A549 (cell line): ENCODE data around the gene TOR1B. TPM values are rescaled to one million over a fixed set of nuclear protein-coding genes. Genes with fewer than 3 reads are reported as not detected.

Experiments
- ATAC-seq, 2 experiments: fragments of 200-7000 bp in 1 of 2; fragments of >200 bp in 1 of 2; cut with Nextera tagmentation in 1 of 2; cut with Tn5 transposase in 1 of 2; 3 replicates each; pipeline versions ENCODE4 v1.8.0 to v1.9.1; 2018 to 2020; ENCODE audit warnings: mild to moderate bottlenecking in 1 of 2, moderate library complexity in 1 of 2
- CTCF ChIA-PET: fragments of 300-600 bp; sonication (Branson Sonifier 250); formaldehyde crosslinking; extraction: SDS; loops from one replicate; lab custom pipeline; 2021; ENCODE audit warnings: antibody characterized with exemption, inconsistent platforms; lab: Yijun Ruan, JAX
- POLR2A ChIA-PET: fragments of 350-600 bp; formaldehyde crosslinking; extraction: SDS; loops from one replicate; lab custom pipeline; 2021; ENCODE audit warnings: antibody characterized with exemption, inconsistent platforms; lab: Yijun Ruan, JAX
- DNase-seq, 2 experiments: peaks; one replicate each; pipeline versions ENCODE4 v3.0.0 to v3.0.0-alpha.2; 2011 to 2016; ENCODE audit warnings: low read depth in 1 of 2, low spot score in 1 of 2
- FAIRE-seq: peaks from 2 replicates; lab custom pipeline; 2011; peaks lifted over from hg19 to GRCh38; lab: Jason Lieb, UNC
- H3K27ac ChIP-seq, 2 experiments: fragments of >200 bp; sonication (Bioruptor Twin); formaldehyde crosslinking; 3 replicates each; pipeline ENCODE4 v1.5.1; 2016 to 2017
- H3K4me1 ChIP-seq: fragments of >200 bp; sonication (Bioruptor Twin); formaldehyde crosslinking; 3 replicates; pipeline ENCODE4 v1.6.1; 2016
- H3K4me2 ChIP-seq: fragments of >200 bp; sonication (Bioruptor Twin); formaldehyde crosslinking; 3 replicates; pipeline ENCODE4 v1.6.1; 2016
- H3K4me3 ChIP-seq: fragments of >200 bp; sonication (Bioruptor Twin); formaldehyde crosslinking; 3 replicates; pipeline ENCODE4 v1.5.1; 2016
- H3K9me3 ChIP-seq: fragments of >200 bp; sonication (Bioruptor Twin); formaldehyde crosslinking; 3 replicates; pipeline ENCODE4 v1.6.1; 2016
- CBX2 ChIP-seq: fragments of 200-600 bp; sonication (generic); IDR thresholded peaks from 2 replicates; pipeline ENCODE4 v1.6.1; 2016; ENCODE audit warnings: low read depth, mild to moderate bottlenecking, borderline replicate concordance
- CEBPB ChIP-seq, 2 experiments: fragments of >200 bp in 1 of 2; sonication (Bioruptor Twin) in 1 of 2; formaldehyde crosslinking in 1 of 2; IDR thresholded peaks; 2 replicates each; pipeline ENCODE4 v1.6.1; 2012 to 2016
- E2F6 ChIP-seq: IDR thresholded peaks from 2 replicates; pipeline ENCODE4 v1.6.1; 2012; ENCODE audit warnings: low read depth, borderline replicate concordance
- FOSB ChIP-seq: fragments of 250-450 bp; sonication (Bioruptor Pico); IDR thresholded peaks from 2 replicates; pipeline ENCODE4 v1.5.0; 2020; ENCODE audit warnings: mild to moderate bottlenecking, moderate library complexity
- HES2 ChIP-seq: fragments of >200 bp; sonication (Bioruptor Twin); formaldehyde crosslinking; IDR thresholded peaks from 2 replicates; pipeline ENCODE4 v1.6.1; 2016
- HOXB5 ChIP-seq: fragments of 250-450 bp; sonication (Bioruptor Pico); IDR thresholded peaks from 2 replicates; pipeline ENCODE4 v1.5.0; 2020; ENCODE audit warnings: mild to moderate bottlenecking, moderate library complexity
- JUN ChIP-seq, 2 experiments: fragments of >200 bp; sonication (Bioruptor Twin); formaldehyde crosslinking; IDR thresholded peaks; 2 replicates in 1 of 2; 3 replicates in 1 of 2; pipeline ENCODE4 v1.6.1; 2016 to 2017
- MAFK ChIP-seq: fragments of 450-650 bp; IDR thresholded peaks from 2 replicates; pipeline ENCODE4 v1.6.1; 2014; ENCODE audit not compliant: partially characterized antibody
- NFE2L2 ChIP-seq: fragments of 150-350 bp; conservative IDR thresholded peaks from 2 replicates; pipeline ENCODE4 v1.6.1; 2014; ENCODE audit warnings: low read length
- RCOR1 ChIP-seq: fragments of 150-350 bp; IDR thresholded peaks from 2 replicates; pipeline ENCODE4 v1.6.1; 2014; ENCODE audit warnings: antibody characterized with exemption, low read length, low read depth
- RNF2 ChIP-seq: fragments of 200-600 bp; sonication (generic); IDR thresholded peaks from 2 replicates; pipeline ENCODE4 v1.6.1; 2016; ENCODE audit warnings: low read depth, mild to moderate bottlenecking, antibody characterized with exemption, moderate library complexity, borderline replicate concordance
- SREBF2 ChIP-seq: fragments of 450-650 bp; IDR thresholded peaks from 2 replicates; pipeline ENCODE4 v1.6.1; 2014; ENCODE audit warnings: mild to moderate bottlenecking, moderate library complexity
- TP53 ChIP-seq: fragments of 250-450 bp; sonication (Bioruptor Pico); IDR thresholded peaks from 2 replicates; pipeline ENCODE4 v1.5.0; 2021; ENCODE audit warnings: mild to moderate bottlenecking, moderate library complexity
- USF2 ChIP-seq: fragments of 450-650 bp; IDR thresholded peaks from 2 replicates; pipeline ENCODE4 v1.6.1; 2014; ENCODE audit warnings: antibody characterized with exemption
- WGBS: methylation state at CpG from one replicate; pipeline ENCODE4 v1.1.6; 2017; ENCODE audit errors: missing lambda C conversion rate; 5-methylcytosine and 5-hydroxymethylcytosine counted together
- polyA plus RNA-seq, 4 experiments: library from polyadenylated mRNA; depleted of rRNA in 3 of 4; stranded (reverse); fragments of >200 nt; fragmentation: RNase III in 1 of 4; extraction: RNeasy Plus Mini Kit Qiagen cat#74134 plus additional on column Dnase treatment in 1 of 4; gene quantifications; 2 replicates in 3 of 4; 3 replicates in 1 of 4; pipeline ENCODE4 v1.2.3, GENCODE V29; 2011 to 2017
- TF ChIP-seq, protein P1 (sequence below): fragments of 200-600 bp; sonication (generic); IDR thresholded peaks from 2 replicates; pipeline ENCODE4 v1.6.1; 2016; ENCODE audit warnings: antibody characterized with exemption, mild to moderate bottlenecking, moderate library complexity
- TF ChIP-seq, protein P2 (sequence below): fragments of 250-450 bp; sonication (Bioruptor Pico); IDR thresholded peaks from 2 replicates; pipeline ENCODE4 v1.5.0; 2020; ENCODE audit warnings: low read depth, mild to moderate bottlenecking, moderate library complexity
- TF ChIP-seq, protein P3 (sequence below): fragments of >200 bp; sonication (Bioruptor Twin); formaldehyde crosslinking; IDR thresholded peaks from 3 replicates; pipeline ENCODE4 v1.6.1; 2016

Gene TOR1B
- polyA plus RNA-seq, 2 of the 4 experiments (the other 2 are of a cell fraction): 24.9 to 32.4 TPM

DNA sequence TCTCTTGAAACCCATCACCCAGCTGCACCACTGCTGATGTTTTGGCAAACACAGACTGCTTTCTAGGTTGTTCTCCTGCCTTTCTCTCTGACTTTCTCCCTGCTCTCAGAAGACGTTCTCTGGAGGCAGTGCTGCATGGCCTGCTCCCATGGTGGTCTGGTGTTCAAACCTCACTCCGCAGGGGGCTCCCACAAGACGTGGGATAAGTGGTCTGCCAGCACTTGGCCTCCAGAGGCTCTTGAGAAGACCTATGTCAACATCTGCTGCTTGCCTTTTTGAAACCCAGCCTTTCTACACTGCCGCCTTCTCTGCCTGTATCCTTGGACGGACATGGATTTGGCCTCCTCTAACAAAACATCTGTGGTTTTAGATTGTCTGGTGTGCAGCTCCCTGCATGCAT lies 48.8 kb downstream of the TOR1B start:
- no peak overlapping the region for H3K27ac ChIP-seq
- ChIA-PET CTCF (interaction anchor here (1.1 to 1.5 kb wide), 3 partner anchors 10 to 34 kb away, joined by 3 read pairs; no protein-coding TSS in a partner anchor), POLR2A (no interaction called here)
- H3K4me1 ChIP-seq: no peaks in the 10 kb centered on the region
- H3K9me3 ChIP-seq: no peaks in the 10 kb centered on the region
- FAIRE-seq: no peak
- no peak for DNase-seq
- no peak overlapping the region for H3K4me2 ChIP-seq
- TF ChIP-seq RCOR1 (no peak), JUN (IDR thresholded peaks at IDR 0.05) (no peak), FOSB (no peak), TP53 (CRISPR knock-in tag) (no peak)
- TF ChIP-seq, protein P1, sequence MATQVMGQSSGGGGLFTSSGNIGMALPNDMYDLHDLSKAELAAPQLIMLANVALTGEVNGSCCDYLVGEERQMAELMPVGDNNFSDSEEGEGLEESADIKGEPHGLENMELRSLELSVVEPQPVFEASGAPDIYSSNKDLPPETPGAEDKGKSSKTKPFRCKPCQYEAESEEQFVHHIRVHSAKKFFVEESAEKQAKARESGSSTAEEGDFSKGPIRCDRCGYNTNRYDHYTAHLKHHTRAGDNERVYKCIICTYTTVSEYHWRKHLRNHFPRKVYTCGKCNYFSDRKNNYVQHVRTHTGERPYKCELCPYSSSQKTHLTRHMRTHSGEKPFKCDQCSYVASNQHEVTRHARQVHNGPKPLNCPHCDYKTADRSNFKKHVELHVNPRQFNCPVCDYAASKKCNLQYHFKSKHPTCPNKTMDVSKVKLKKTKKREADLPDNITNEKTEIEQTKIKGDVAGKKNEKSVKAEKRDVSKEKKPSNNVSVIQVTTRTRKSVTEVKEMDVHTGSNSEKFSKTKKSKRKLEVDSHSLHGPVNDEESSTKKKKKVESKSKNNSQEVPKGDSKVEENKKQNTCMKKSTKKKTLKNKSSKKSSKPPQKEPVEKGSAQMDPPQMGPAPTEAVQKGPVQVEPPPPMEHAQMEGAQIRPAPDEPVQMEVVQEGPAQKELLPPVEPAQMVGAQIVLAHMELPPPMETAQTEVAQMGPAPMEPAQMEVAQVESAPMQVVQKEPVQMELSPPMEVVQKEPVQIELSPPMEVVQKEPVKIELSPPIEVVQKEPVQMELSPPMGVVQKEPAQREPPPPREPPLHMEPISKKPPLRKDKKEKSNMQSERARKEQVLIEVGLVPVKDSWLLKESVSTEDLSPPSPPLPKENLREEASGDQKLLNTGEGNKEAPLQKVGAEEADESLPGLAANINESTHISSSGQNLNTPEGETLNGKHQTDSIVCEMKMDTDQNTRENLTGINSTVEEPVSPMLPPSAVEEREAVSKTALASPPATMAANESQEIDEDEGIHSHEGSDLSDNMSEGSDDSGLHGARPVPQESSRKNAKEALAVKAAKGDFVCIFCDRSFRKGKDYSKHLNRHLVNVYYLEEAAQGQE: no peak
- no peak for ATAC-seq
- no peak overlapping the region for H3K4me3 ChIP-seq
- 55% methylated on average over 5 of the region's 5 CpGs for WGBS

DNA sequence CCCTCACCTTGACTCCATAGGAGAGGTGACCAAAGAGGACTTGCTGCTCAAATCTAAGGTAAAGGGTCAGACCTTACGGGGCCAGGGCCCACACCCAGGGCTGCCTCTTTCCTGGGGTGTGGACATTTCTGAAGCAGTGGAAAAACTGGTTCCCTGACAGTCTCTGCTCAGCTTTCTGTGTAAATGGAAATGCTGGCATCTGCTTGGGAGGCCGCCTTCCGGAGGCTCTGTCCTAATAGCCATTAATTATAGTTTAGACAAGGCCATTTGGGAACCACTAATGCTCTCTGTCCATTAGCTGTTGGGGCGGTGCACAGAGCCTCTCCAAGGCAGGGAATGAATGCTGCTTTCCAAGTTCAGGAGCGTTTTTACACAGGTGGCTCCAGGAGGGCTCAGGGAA lies 49.6 kb downstream of the TOR1B start:
- no peak for FAIRE-seq
- TF ChIP-seq, protein P2, sequence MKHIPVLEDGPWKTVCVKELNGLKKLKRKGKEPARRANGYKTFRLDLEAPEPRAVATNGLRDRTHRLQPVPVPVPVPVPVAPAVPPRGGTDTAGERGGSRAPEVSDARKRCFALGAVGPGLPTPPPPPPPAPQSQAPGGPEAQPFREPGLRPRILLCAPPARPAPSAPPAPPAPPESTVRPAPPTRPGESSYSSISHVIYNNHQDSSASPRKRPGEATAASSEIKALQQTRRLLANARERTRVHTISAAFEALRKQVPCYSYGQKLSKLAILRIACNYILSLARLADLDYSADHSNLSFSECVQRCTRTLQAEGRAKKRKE (CRISPR knock-in tag): no peak
- TF ChIP-seq SREBF2 (no peak), HES2 (no peak), E2F6 (no peak), RCOR1 (no peak), MAFK (no peak), USF2 (no peak), NFE2L2 (no peak), RNF2 (no peak), CBX2 (no peak), CEBPB (IDR thresholded peaks at IDR 0.05) (no peak), JUN (IDR thresholded peaks at IDR 0.05) (no peak), HOXB5 (CRISPR knock-in tag) (no peak), FOSB (no peak)
- TF ChIP-seq, protein P3, sequence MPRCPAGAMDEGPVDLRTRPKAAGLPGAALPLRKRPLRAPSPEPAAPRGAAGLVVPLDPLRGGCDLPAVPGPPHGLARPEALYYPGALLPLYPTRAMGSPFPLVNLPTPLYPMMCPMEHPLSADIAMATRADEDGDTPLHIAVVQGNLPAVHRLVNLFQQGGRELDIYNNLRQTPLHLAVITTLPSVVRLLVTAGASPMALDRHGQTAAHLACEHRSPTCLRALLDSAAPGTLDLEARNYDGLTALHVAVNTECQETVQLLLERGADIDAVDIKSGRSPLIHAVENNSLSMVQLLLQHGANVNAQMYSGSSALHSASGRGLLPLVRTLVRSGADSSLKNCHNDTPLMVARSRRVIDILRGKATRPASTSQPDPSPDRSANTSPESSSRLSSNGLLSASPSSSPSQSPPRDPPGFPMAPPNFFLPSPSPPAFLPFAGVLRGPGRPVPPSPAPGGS: no peak
- TF ChIP-seq, all 56 proteins: peak for 0
- no peak overlapping the region for H3K27ac ChIP-seq
- ChIA-PET CTCF (interaction anchor here (1.2 to 1.6 kb wide), 2 partner anchors 9 to 15 kb away, joined by 3 to 4 read pairs; no protein-coding TSS in a partner anchor), POLR2A (no interaction called here)
- ATAC-seq: no peak
- H3K4me3 ChIP-seq: no peak overlapping the region
- H3K4me2 ChIP-seq: no peak overlapping the region
- H3K9me3 ChIP-seq: no peaks in the 10 kb centered on the region
- H3K4me1 ChIP-seq: no peaks in the 10 kb centered on the region
- no peak for DNase-seq
- 83% methylated on average over 5 of the region's 5 CpGs for WGBS
